Panc1 (cell line): Measurements from ENCODE around the gene HELZ.
"Not testable (repeated sequence)": the region's sequence is repeated elsewhere in the genome, so short reads cannot be mapped to it uniquely, and the experiment has no call there.

Experiments
- CTCF ChIP-seq: fragments of 450-650 bp; IDR thresholded peaks from 2 replicates; pipeline ENCODE4 v1.5.1; 2017; ENCODE audit warnings: mild to moderate bottlenecking
- POLR2AphosphoS5 ChIP-seq: IDR thresholded peaks from 2 replicates; pipeline ENCODE4 v1.6.1; 2012; ENCODE audit warnings: mild to moderate bottlenecking, low read depth, low read length, moderate library complexity

DNA sequence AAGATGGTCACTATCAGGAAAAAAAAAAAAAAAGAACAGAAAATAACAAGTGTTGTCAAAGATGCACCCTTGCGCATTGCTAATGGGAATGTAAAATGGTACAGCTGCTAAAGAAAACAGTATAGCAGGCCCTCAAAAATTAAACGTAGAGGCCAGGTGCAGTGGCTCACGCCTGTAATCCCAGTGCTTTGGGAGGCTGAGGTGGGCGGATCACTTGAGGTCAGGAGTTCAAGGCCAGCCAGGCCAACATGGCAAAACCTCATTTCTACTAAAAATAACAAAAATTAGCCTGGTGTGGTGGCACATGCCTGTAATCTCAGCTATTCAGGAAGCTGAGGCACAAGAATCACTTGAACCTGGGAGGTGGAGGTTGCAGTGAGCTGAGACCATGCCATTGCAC is 6.6 kb upstream of the HELZ start:
- not testable (repeated sequence) for TF ChIP-seq CTCF, POLR2AphosphoS5
